Thymus (tissue), 11 donors: ENCODE measurements around the gene CFAP119. TPM values are rescaled to one million over a fixed set of nuclear protein-coding genes. Genes with fewer than 3 reads are reported as not detected.

ENCODE experiments used
- DNase-seq, 9 donors: peaks; one replicate each; pipeline ENCODE4 v3.0.0-alpha.2; 2013; ENCODE audit warnings: low spot score in 9 of 9, low read depth in 6 of 9, missing footprints in 1 of 9
- H3K27ac ChIP-seq, 2 donors: one replicate each; pipeline ENCODE4 v1.5.1; 2013; ENCODE audit warnings: control low read depth in 1 of 2, low read depth in 1 of 2, low read length in 1 of 2, mild to moderate bottlenecking in 1 of 2, moderate library complexity in 1 of 2
- H3K27me3 ChIP-seq, 2 donors: one replicate each; pipeline ENCODE4 v1.5.1; 2013; ENCODE audit warnings: low read length in 1 of 2; ENCODE audit not compliant: control insufficient read depth in 2 of 2, insufficient read depth in 1 of 2
- H3K36me3 ChIP-seq, 2 donors: one replicate each; pipeline ENCODE4 v1.5.1; 2013; ENCODE audit warnings: low read length in 1 of 2, mild to moderate bottlenecking in 1 of 2, moderate library complexity in 1 of 2; ENCODE audit not compliant: control insufficient read depth in 2 of 2, insufficient read depth in 2 of 2
- H3K4me1 ChIP-seq, 2 donors: one replicate each; pipeline ENCODE4 v1.5.1; 2013; ENCODE audit warnings: low read length in 2 of 2; ENCODE audit not compliant: control insufficient read depth in 2 of 2, insufficient read depth in 2 of 2
- H3K4me3 ChIP-seq, 2 donors: one replicate each; pipeline ENCODE4 v1.5.1; 2013; ENCODE audit warnings: low read length in 2 of 2, control low read depth in 1 of 2, mild to moderate bottlenecking in 1 of 2
- H3K9me3 ChIP-seq, 2 donors: one replicate each; pipeline ENCODE4 v1.5.1; 2013; ENCODE audit warnings: low read length in 1 of 2, mild to moderate bottlenecking in 1 of 2; ENCODE audit not compliant: control insufficient read depth in 2 of 2, insufficient read depth in 1 of 2
- WGBS: extraction: QIAGEN DNeasy Blood & Tissue Kit; methylation state at CpG from one replicate; pipeline ENCODE4 v1.1.7; 2013; 5-methylcytosine and 5-hydroxymethylcytosine counted together
- polyA plus RNA-seq: library from polyadenylated mRNA; stranded (reverse); fragments of 200-250 nt; gene quantifications from one replicate; pipeline ENCODE4 v1.2.3, GENCODE V29; 2013
- total RNA-seq: library from RNA; stranded (reverse); fragments of 120-200 nt; gene quantifications from one replicate; pipeline ENCODE4 v1.2.4, GENCODE V29; 2013
- donor health status: healthy.

Gene CFAP119
- total and polyA plus RNA-seq, 2 donors = 4.8 to 19.6 TPM

DNA sequence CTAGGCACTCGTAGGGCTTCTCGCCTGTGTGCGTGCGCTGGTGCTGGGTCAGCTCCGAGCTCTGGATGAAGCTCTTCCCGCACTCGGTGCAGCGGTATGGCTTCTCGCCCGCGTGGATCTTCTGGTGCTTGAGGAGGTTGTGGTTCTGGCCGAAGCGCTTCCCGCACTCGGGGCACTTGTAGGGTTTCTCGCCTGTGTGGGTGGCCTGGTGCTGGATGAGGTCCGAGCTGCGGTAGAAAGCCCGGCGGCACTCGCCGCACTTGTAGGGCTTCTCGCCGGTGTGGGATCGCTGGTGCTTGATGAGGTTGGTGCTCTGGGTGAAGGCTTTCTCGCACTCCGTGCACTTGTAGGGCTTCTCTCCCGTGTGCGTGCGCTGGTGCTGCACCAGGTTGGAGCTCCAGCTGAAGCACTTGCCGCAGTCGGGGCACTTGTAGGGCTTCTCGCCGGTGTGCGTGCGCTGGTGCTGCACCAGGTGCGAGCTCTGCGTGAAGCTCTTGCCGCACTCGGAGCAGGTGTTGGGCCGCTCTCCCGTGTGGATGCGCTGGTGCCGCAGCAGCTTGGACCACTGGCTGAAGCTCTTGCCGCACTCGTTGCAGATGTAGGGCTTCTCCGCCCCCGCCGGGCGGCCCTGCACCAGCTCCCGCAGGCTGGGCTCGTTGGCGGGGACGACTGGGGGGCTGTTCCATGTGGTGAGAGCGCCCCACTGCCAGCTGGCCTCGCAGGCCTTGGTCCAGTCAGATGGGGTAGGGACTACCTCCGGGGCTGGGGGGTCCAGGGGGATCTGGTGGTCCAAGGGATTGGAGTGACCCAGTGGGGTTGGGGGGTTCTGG, 21.6 kb upstream of the CFAP119 start:
- WGBS = 98% methylated on average over 57 of the region's 57 CpGs
- no peak for DNase-seq
- no peaks in the 10 kb centered on the region for H3K9me3 ChIP-seq
- H3K36me3 ChIP-seq = peaks cover 24 to 31% of the 10 kb centered on the region in 2 donors
- no peak overlapping the region for H3K4me3 ChIP-seq
- peaks cover 6 to 19% of the 10 kb centered on the region in 2 donors for H3K4me1 ChIP-seq
- H3K27ac ChIP-seq = no peak overlapping the region
- peaks cover 0 to 22% of the 10 kb centered on the region in 2 donors for H3K27me3 ChIP-seq

DNA sequence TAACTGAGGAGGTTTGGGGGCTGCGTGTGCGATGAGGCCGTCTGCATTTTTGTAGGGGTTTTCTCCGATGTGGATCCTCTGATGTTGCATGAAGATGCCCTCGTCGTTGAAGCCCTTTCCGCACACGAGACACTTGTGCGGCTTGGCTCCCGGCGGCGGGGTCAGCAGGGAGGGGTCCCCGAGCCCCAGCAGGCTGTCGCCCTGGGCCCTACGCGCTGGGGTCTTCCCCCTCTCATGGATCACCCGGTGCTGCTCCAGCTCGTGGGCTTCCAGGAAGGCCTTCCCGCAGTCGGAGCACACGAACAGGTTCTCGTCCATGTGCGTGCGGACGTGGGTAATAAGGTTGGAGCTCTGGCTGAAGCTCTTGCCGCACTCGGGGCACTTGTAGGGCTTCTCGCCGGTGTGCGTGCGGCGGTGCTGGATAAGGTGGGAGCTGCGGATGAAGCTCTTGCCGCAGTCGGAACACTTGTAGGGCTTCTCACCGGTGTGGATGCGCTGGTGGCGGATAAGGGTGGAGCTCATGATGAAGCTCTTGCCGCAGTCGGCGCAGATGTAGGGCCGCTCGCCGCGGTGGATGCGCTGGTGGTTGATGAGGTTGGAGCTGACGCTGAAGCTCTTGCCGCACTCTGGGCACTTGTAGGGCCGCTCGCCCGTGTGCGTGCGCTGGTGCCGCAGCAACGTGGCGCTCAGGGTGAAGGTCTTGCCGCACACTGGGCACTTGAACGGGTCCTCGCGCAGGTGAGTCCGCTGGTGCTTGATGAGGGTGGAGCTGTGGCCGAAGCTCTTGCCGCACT, 20.8 kb upstream of the CFAP119 start:
- DNase-seq = no peak
- 99% methylated on average over 63 of the region's 63 CpGs for WGBS

DNA sequence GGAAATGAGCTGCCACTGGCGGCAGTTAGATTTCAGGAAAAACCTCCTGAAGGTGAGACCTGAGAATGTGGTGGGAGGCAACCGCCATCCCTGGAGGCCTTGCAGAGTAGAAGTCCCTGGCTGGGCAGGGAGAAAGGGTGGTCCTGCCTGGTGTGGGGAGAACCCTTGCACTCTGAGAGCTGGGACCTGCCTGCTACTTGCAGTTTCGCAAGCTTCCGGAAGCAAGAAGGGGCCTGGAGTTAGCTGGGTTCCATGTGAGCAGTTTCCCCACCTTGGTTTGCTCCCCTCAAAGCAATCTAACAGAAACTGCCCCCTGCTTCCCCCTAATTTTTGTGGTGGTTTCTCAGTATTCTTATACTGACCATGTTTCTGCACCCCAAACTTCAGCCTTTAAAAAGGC, 18.7 kb upstream of the CFAP119 start:
- Histone ChIP-seq H3K4me3 (no peak overlapping the region), H3K27me3 (peaks cover 0 to 10% of the 10 kb centered on the region in 2 donors), H3K27ac (no peak overlapping the region), H3K36me3 (peaks cover 24 to 31% of the 10 kb centered on the region in 2 donors), H3K9me3 (no peaks in the 10 kb centered on the region), H3K4me1 (peaks cover 7 to 12% of the 10 kb centered on the region in 2 donors)
- 95% methylated on average over 4 of the region's 4 CpGs for WGBS
- no peak for DNase-seq

More for the DNA sequence above, 20.8 kb upstream of the CFAP119 start:
- peaks cover 24 to 31% of the 10 kb centered on the region in 2 donors for H3K36me3 ChIP-seq
- H3K27ac ChIP-seq = no peak overlapping the region
- no peaks in the 10 kb centered on the region for H3K9me3 ChIP-seq
- H3K4me3 ChIP-seq = no peak overlapping the region
- peaks cover 6 to 16% of the 10 kb centered on the region in 2 donors for H3K4me1 ChIP-seq
- peaks cover 0 to 16% of the 10 kb centered on the region in 2 donors for H3K27me3 ChIP-seq

DNA sequence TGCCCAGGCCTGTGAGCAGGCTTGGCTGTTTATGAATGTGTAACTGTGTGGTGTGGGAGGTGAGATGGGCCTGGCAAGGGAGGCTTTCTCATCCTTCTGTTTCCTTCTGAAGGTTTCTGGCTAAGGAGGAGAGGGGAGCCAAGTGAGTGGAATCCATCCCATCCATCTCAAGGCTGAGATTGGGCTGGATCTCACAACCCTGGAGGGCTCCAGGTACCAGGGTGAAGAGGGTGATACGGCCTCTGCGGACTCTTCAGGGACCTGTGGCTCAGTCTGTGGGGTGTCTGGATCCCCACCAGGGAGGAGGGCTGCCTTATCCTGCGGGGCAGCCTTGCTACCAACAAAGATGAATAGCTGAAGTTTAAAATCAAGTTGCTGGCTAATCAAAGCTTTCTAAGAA, 18.2 kb upstream of the CFAP119 start:
- Histone ChIP-seq H3K4me1 (peaks cover 11 to 15% of the 10 kb centered on the region in 2 donors), H3K4me3 (no peak overlapping the region), H3K27me3 (peaks cover 0 to 15% of the 10 kb centered on the region in 2 donors), H3K9me3 (no peaks in the 10 kb centered on the region), H3K36me3 (peaks cover 24 to 27% of the 10 kb centered on the region in 2 donors), H3K27ac (no peak overlapping the region)
- over 99% methylated on average over 3 of the region's 3 CpGs for WGBS
- no peak for DNase-seq

DNA sequence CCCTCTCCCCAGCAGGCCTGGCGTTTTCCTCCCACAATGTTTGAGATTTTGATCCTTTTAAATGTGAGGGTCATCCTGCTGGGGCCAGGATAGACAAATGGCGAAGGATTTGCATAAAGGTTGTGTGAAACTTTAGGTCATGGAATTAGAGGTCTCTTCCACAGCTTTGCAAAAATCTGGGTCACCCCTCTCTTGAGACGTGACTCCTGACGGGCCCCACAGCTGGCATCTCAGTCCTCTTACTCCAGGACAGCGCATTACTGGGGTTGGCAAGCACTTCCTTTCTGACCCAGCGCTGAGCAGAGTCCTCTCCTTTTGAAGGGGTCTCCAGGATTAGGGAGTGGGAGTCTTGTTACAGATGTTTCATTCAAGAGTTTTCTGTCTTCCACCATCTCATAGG, 17.7 kb upstream of the CFAP119 start:
- H3K4me1 ChIP-seq = peaks cover 13 to 18% of the 10 kb centered on the region in 2 donors

DNA sequence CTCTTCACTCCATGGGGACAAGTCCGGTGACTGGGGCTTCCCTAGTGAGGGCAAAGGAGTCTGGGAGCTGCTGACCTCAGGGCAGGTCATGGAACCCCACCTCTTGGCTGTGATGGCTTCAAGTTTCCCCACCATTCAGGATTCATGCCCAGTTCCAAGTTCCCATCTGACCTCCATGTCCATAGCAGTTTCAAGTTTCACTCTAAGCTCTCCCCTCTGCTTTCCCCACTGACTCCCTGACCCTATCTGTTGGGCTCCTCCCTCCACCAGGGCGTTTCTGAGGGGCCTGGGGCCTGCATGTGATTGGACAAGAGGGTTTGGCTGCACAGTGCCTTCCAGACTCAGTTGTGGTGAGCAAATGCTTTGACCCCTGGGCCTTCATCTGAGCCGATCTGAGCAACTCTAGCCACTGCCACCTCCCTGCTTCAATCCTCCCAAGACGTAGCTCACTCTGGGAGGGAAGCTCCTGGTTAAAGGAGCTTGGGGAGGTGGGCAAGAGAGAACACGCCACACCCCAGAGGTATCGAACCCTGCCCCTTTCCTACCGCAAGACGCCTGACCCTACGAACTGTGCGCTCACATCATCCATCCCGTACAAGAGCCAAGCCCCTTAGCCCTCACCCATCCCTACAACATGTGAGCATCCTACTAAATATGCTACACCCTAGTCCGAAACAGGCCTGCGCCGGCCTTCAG, 16.8 kb upstream of the CFAP119 start:
- Histone ChIP-seq H3K36me3 (peaks cover 33 to 36% of the 10 kb centered on the region in 2 donors), H3K4me3 (no peak overlapping the region), H3K4me1 (peaks cover 13 to 18% of the 10 kb centered on the region in 2 donors), H3K27me3 (peaks cover 0 to 16% of the 10 kb centered on the region in 2 donors), H3K27ac (no peak overlapping the region), H3K9me3 (no peaks in the 10 kb centered on the region)
- DNase-seq = no peak
- 95% methylated on average over 14 of the region's 14 CpGs for WGBS

More for the DNA sequence above, 17.7 kb upstream of the CFAP119 start:
- Histone ChIP-seq H3K4me3 (no peak overlapping the region), H3K27ac (no peak overlapping the region), H3K9me3 (no peaks in the 10 kb centered on the region), H3K36me3 (peaks cover 27 to 29% of the 10 kb centered on the region in 2 donors), H3K27me3 (peaks cover 0 to 16% of the 10 kb centered on the region in 2 donors)
- no peak for DNase-seq
- 98% methylated on average over 6 of the region's 6 CpGs for WGBS

DNA sequence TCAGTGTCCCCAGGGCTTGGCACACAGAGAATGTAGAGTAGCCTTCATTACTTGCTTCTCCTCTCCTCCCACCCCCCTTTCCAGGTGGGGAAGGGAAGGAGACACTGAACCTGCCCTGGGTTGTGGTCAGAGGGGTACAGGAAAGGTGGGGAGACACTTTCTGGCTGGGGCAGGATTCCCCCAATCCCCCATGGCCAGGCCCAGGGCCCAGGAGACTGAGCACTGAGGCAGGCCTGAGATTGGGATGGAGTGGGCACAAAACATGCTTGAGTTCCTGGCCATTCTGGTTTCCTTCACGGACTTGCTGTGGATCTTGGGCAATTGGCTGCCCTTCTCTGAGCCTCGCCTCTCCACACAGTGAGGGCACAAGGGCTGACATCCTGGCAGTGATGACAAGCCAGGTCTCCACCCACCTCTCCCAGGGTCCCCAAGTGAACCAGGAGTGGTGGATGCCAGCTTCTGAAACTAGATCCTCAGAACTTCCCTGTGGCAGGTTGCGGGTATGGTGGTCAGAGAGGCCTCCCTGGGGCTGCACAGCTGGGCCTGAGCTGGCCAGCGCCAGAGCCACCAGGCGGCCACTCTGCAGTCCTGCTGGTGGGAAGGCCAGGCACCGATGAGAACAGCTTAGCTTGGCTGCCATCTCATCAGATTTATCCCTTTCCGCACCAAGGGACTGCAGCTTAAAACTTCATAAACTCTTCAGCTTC, 15.9 kb upstream of the CFAP119 start:
- Histone ChIP-seq H3K36me3 (peaks cover 33 to 36% of the 10 kb centered on the region in 2 donors), H3K27ac (no peak overlapping the region), H3K27me3 (peaks cover 0 to 16% of the 10 kb centered on the region in 2 donors), H3K4me3 (no peak overlapping the region), H3K9me3 (no peaks in the 10 kb centered on the region), H3K4me1 (peaks cover 13 to 18% of the 10 kb centered on the region in 2 donors)
- no peak for DNase-seq
- WGBS = 96% methylated on average over 7 of the region's 7 CpGs

DNA sequence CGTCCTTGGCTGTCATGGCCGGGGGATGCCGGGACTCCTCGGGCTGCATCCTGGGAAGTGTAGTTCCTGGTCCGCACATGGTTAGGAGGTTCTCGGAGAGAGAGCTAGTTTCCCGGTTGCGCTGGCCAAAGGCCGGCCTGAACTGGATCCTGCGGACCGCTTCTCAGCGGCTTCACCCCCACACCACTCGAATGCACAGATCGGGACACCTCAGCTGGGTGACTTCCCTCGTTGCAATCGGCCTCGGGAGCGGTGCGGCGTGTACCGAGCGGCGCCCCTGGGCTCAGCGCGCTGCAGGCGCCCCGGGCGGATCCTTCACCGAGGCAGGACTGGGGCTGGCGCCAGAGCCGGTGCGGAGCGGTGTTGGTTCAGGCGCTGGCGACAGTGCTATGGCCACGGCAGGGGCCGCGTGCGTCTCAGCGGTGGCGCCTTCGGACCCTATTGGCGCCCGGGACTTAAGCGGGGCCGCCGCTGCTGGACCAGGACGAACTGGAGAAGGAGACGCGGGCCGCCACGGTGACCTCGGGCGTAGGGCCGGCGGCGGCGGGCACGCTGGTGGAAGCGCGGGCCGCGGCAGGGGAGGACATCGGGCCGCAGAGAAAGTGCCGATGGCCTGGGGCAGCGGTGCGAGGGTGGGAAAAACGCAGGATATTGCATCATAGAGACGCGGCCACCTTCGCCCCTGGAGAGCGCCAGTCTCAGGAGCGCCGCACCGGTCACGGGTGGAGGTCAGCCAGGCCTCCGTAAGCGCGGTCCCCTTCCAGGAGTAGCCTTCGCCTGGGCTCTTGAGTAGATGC, 13.7 kb upstream of the CFAP119 start:
- WGBS = under 1% methylated on average over 81 of the region's 81 CpGs

More for the DNA sequence above, 13.7 kb upstream of the CFAP119 start:
- Histone ChIP-seq H3K4me1 (peaks cover 13 to 18% of the 10 kb centered on the region in 2 donors), H3K27me3 (peaks cover 0 to 16% of the 10 kb centered on the region in 2 donors), H3K4me3 (peak overlapping the region; percentile 52 to 53), H3K36me3 (peaks cover 40 to 42% of the 10 kb centered on the region in 2 donors), H3K27ac (peak overlapping the region; percentile 15 to 24), H3K9me3 (no peaks in the 10 kb centered on the region)
- DNase-seq = peak in 5 of 9 donors; percentile 21 to 72 (median 53)
